ENCODE data around the gene NPIPB8. TPM values are rescaled to one million over a fixed set of nuclear protein-coding genes. Genes with fewer than 3 reads are reported as not detected.

The NPIPB8 gene
- total and polyA plus RNA-seq, 9 of the 15 experiments (the other 6 are each of a cell fraction or from before 2014, with no cell fraction given): 0.16 TPM; not detected in 8

DNA sequence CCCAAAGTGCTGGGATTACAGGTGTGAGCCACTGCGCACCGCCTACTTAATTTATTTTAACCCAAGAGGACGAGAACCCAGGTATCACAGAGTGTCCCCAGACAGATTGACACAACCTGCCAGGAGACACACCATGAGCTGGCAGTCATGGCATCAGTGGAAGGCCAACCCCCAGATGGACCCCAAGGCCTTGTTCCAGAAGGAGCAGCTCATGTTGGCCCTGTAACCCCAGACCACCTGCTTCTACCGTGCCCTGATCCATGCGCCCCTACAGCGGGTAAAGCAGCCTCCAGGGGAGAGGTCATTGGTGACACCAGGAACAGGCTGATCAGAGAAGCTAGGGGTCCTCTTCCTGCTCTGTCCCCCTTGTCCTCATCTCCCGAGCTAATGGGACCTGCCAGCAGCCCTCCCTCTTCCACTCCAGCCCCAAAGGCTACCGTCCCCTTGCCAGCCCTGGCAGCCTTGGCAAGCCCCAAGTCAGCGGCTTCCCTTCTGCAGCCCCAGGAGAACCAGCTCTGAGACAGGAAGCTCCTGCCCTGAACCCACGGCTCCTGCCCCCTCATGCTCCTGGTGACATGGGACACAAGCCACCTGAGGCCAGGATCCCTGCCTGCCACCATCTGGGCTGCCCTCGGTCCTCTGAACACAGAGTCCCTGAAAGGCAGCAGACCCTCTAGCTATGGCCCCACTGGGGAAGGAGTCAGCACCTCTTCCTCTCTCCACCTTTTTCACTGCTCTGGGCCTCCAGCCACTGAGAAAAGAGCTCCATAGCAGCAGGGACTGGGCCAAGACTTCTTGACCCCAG is 34.3 kb upstream of the NPIPB8 start:
- no peak overlapping the region for H3K4me2 ChIP-seq (ENCODE audit: insufficient read depth, low read length)
- TF ChIP-seq SNRNP70 (optimal IDR thresholded peaks at IDR 0.05; ENCODE audit: low read depth, low read length) (no peak), GTF2A2 (tag; IDR thresholded peaks at IDR 0.05) (no peak), E2F1 (CRISPR knock-in tag; IDR thresholded peaks at IDR 0.05) (no peak), TARDBP (IDR thresholded peaks at IDR 0.05) (no peak), BRD4 (IDR thresholded peaks at IDR 0.05) (no peak), NFYB (IDR thresholded peaks at IDR 0.05; ENCODE audit: extremely low read depth, insufficient read length) (no peak), ELK3 (CRISPR knock-in tag; IDR thresholded peaks at IDR 0.05) (no peak), ZNF696 (CRISPR knock-in tag; conservative IDR thresholded peaks at IDR 0.05) (no peak), POLR2B (IDR thresholded peaks at IDR 0.05; ENCODE audit: low read depth, partially characterized antibody) (no peak), ZSCAN29 (IDR thresholded peaks at IDR 0.05) (no peak), ZNF232 (CRISPR knock-in tag; IDR thresholded peaks at IDR 0.05) (no peak), ZEB2 (IDR thresholded peaks at IDR 0.05) (no peak)
- H3K27me3 ChIP-seq (ENCODE audit: control insufficient read depth in 2 of 2, insufficient read depth in 2 of 2, low read length in 2 of 2): no peaks in the 10 kb centered on the region
- H3K27ac ChIP-seq (ENCODE audit: extremely low read depth, low read depth, low read length): no peak overlapping the region
- no peaks in the 10 kb centered on the region for H3K9me3 ChIP-seq (replicated peaks; ENCODE audit: control insufficient read depth, insufficient read depth, low read depth, low read length)
- no peak for DNase-seq (ENCODE audit: extremely low read depth in 1 of 4, low spot score in 3 of 4)
- no peaks in the 10 kb centered on the region; a peak in 2 of 5 replicates for H3K4me1 ChIP-seq (replicated peaks in 1 of 2; ENCODE audit: control insufficient read depth in 2 of 2, insufficient read depth in 2 of 2, low read length in 2 of 2)
- ChIA-PET CTCF (ENCODE audit: low intra/inter-chr PET ratio) (no interaction called here), POLR2A (interaction anchor here (0.7 to 1.8 kb wide), 5 partner anchors 9 to 105 kb away, joined by 3 to 6 read pairs (median 3); no protein-coding TSS in a partner anchor)
- WGBS (ENCODE audit: insufficient coverage, low coverage, missing lambda C conversion rate): 28% methylated on average over 10 of the region's 11 CpGs
- peak overlapping the region in 1 of 2 experiments; percentile 52; a peak in 2 of 4 replicates for H3K9ac ChIP-seq (ENCODE audit: insufficient read depth in 1 of 2, low read depth in 2 of 2, low read length in 2 of 2)
- no TSS peak for BruUV-seq (replicated peaks)
- H3K4me3 ChIP-seq: no peak overlapping the region
- no peaks in the 10 kb centered on the region for H3K9me1 ChIP-seq (ENCODE audit: control insufficient read depth, insufficient read depth, low read length)
- ATAC-seq: no peak; the same call in 2 of the 3 replicates
- intact Hi-C loops (cut with micrococcal nuclease): no loop called here
- no peak overlapping the region for H2AFZ ChIP-seq (ENCODE audit: low read depth, low read length)
- no peaks in the 10 kb centered on the region for H3K36me3 ChIP-seq (ENCODE audit: control insufficient read depth, insufficient read depth, low read length)
- in situ Hi-C loops (cut with MboI): loop anchor here (25.0 kb wide), 4 partner anchors 109 to 1609 kb away; partner anchors contain the start of genes EIF3C and EIF3CL
- FAIRE-seq: no peak
- H3K79me2 ChIP-seq (ENCODE audit: control insufficient read depth, insufficient read depth, low read length): no peaks in the 10 kb centered on the region
- H4K20me1 ChIP-seq (replicated peaks; ENCODE audit: control insufficient read depth, insufficient read depth, low read length): no peaks in the 10 kb centered on the region

Data from K562 (cell line).